ENCODE measurements around the gene CAPN13. TPM values are rescaled to one million over a fixed set of nuclear protein-coding genes. Genes with fewer than 3 reads are reported as not detected.

Gene CAPN13
- total RNA-seq, 1 experiment from 2014 or later = 12.0 TPM

GRCh38 chr2:30781961-30782533 lies 25.2 kb downstream of the CAPN13 start:
- Mint-ChIP-seq H3K36me3 (ENCODE audit: insufficient read depth, unreplicated experiment) (no peaks in the 10 kb centered on the region), H3K4me1 (ENCODE audit: low read depth, unreplicated experiment) (no peaks in the 10 kb centered on the region), H3K27me3 (ENCODE audit: unreplicated experiment) (no peaks in the 10 kb centered on the region), H3K27ac (ENCODE audit: unreplicated experiment) (no peak overlapping the region), H3K4me3 (ENCODE audit: low read depth, unreplicated experiment) (no peak overlapping the region), H3K9me3 (ENCODE audit: low read depth, unreplicated experiment) (no peaks in the 10 kb centered on the region)
- TF ChIP-seq CTCF (IDR thresholded peaks at IDR 0.05; ENCODE audit: unreplicated experiment) = no peak
- BruUV-seq (replicated peaks) = no TSS peak
- intact Hi-C loops (cut with micrococcal nuclease; ENCODE audit: unreplicated experiment) = no loop called here
- CTCF ChIA-PET = interaction anchor here (1.4 kb wide), 1 partner anchor 25 kb away, joined by 3 read pairs; the partner anchor contains the start of gene CAPN13
- DNase-seq = no peak

- Mint-ChIP-seq H3K36me3 (ENCODE audit: insufficient read depth, unreplicated experiment) (no peaks in the 10 kb centered on the region), H3K4me3 (ENCODE audit: low read depth, unreplicated experiment) (no peak overlapping the region), H3K27ac (ENCODE audit: unreplicated experiment) (no peak overlapping the region), H3K9me3 (ENCODE audit: low read depth, unreplicated experiment) (no peaks in the 10 kb centered on the region), H3K27me3 (ENCODE audit: unreplicated experiment) (no peaks in the 10 kb centered on the region), H3K4me1 (ENCODE audit: low read depth, unreplicated experiment) (no peaks in the 10 kb centered on the region)
- TF ChIP-seq CTCF (IDR thresholded peaks at IDR 0.05; ENCODE audit: unreplicated experiment) = no peak
- CTCF ChIA-PET = no interaction called here
- intact Hi-C loops (cut with micrococcal nuclease; ENCODE audit: unreplicated experiment) = no loop called here
- BruUV-seq (replicated peaks) = no TSS peak
- no peak for DNase-seq
These were observed 25.8 kb downstream of the CAPN13 start for GRCh38 chr2:30781451-30781850.

- no TSS peak for BruUV-seq (replicated peaks)
- intact Hi-C loops (cut with micrococcal nuclease; ENCODE audit: unreplicated experiment) = no loop called here
- Mint-ChIP-seq H3K36me3 (ENCODE audit: insufficient read depth, unreplicated experiment) (no peaks in the 10 kb centered on the region), H3K4me3 (ENCODE audit: low read depth, unreplicated experiment) (no peak overlapping the region), H3K27me3 (ENCODE audit: unreplicated experiment) (no peaks in the 10 kb centered on the region), H3K9me3 (ENCODE audit: low read depth, unreplicated experiment) (no peaks in the 10 kb centered on the region), H3K4me1 (ENCODE audit: low read depth, unreplicated experiment) (no peaks in the 10 kb centered on the region), H3K27ac (ENCODE audit: unreplicated experiment) (no peak overlapping the region)
- CTCF ChIA-PET = no interaction called here
- no peak for TF ChIP-seq CTCF (IDR thresholded peaks at IDR 0.05; ENCODE audit: unreplicated experiment)
- DNase-seq = no peak
These were observed 26.4 kb downstream of the CAPN13 start for GRCh38 chr2:30780776-30781330.

- intact Hi-C loops (cut with micrococcal nuclease; ENCODE audit: unreplicated experiment) = no loop called here
- CTCF ChIA-PET = no interaction called here
These were observed 28.6 kb downstream of the CAPN13 start for GRCh38 chr2:30778611-30779010.

More at GRCh38 chr2:30778611-30779010, 28.6 kb downstream of the CAPN13 start:
- H3K4me3 Mint-ChIP-seq (ENCODE audit: low read depth, unreplicated experiment) = no peak overlapping the region
- TF ChIP-seq CTCF (IDR thresholded peaks at IDR 0.05; ENCODE audit: unreplicated experiment) = no peak
- H3K27ac Mint-ChIP-seq (ENCODE audit: unreplicated experiment) = no peak overlapping the region
- H3K27me3 Mint-ChIP-seq (ENCODE audit: unreplicated experiment) = no peaks in the 10 kb centered on the region
- BruUV-seq (replicated peaks) = no TSS peak
- no peaks in the 10 kb centered on the region for H3K9me3 Mint-ChIP-seq (ENCODE audit: low read depth, unreplicated experiment)
- DNase-seq = no peak
- no peaks in the 10 kb centered on the region for H3K36me3 Mint-ChIP-seq (ENCODE audit: insufficient read depth, unreplicated experiment)
- H3K4me1 Mint-ChIP-seq (ENCODE audit: low read depth, unreplicated experiment) = no peaks in the 10 kb centered on the region
